IMR-90 (cell line): Measurements from ENCODE around the gene TMEM239. TPM values are rescaled to one million over a fixed set of nuclear protein-coding genes. Genes with fewer than 3 reads are reported as not detected.
A peak's percentile ranks its signal among the peaks of the same experiment; 100 is the strongest.

Experiments used
- ATAC-seq: fragments of 200-7000 bp; cut with Tn5 transposase; 2 replicates; pipeline ENCODE4 v1.9.1; 2020; ENCODE audit warnings: low read depth, mild to moderate bottlenecking, moderate library complexity
- BruUV-seq: library from RNA; stranded (reverse); fragments of 400-500 nt; replicated peaks from 2 replicates; lab custom pipeline; 2021; lab: Mats Ljungman, UMichigan
- CTCF ChIA-PET: fragments of 300-600 bp; formaldehyde crosslinking; extraction: SDS; loops from one replicate; lab custom pipeline; 2021; ENCODE audit warnings: antibody characterized with exemption; lab: Yijun Ruan, JAX
- POLR2A ChIA-PET: fragments of 300-600 bp; sonication (Branson Sonifier 250); formaldehyde crosslinking; loops from one replicate; lab custom pipeline; 2022; ENCODE audit warnings: antibody characterized with exemption; ENCODE audit not compliant: unreplicated experiment; lab: Charles Lee
- DNase-seq: peaks from one replicate; pipeline ENCODE4 v3.0.0; 2013
- H2AFZ ChIP-seq: replicated peaks from 2 replicates; pipeline ENCODE3; 2013; ENCODE audit warnings: low read length, mild to moderate bottlenecking; ENCODE audit not compliant: poor library complexity
- H2AK5ac ChIP-seq: 2 replicates; pipeline ENCODE4 v1.6.1; 2013; ENCODE audit warnings: low read depth, low read length, inconsistent platforms
- H2AK9ac ChIP-seq: replicated peaks from 2 replicates; pipeline ENCODE3; 2013; ENCODE audit warnings: mild to moderate bottlenecking, low read depth, low read length, moderate library complexity; ENCODE audit not compliant: poor library complexity
- H2BK120ac ChIP-seq: 2 replicates; pipeline ENCODE4 v1.6.1; 2013; ENCODE audit warnings: low read depth, low read length, inconsistent platforms
- H2BK15ac ChIP-seq: 3 replicates; pipeline ENCODE4 v1.6.1; 2013; ENCODE audit warnings: low read depth, low read length, inconsistent platforms
- H2BK20ac ChIP-seq: 2 replicates; pipeline ENCODE4 v1.6.1; 2013; ENCODE audit warnings: low read depth, mild to moderate bottlenecking, inconsistent platforms, low read length, moderate library complexity
- H2BK5ac ChIP-seq: 2 replicates; pipeline ENCODE4 v1.6.1; 2013; ENCODE audit warnings: mild to moderate bottlenecking, low read depth, low read length, inconsistent platforms; ENCODE audit not compliant: poor library complexity, severe bottlenecking
- H3K14ac ChIP-seq: replicated peaks from 2 replicates; pipeline ENCODE4 v1.6.1; 2013; ENCODE audit warnings: low read depth, low read length, inconsistent platforms
- H3K18ac ChIP-seq: 2 replicates; pipeline ENCODE4 v1.6.1; 2013; ENCODE audit warnings: low read depth, low read length, control low read depth
- H3K23ac ChIP-seq: 2 replicates; pipeline ENCODE4 v1.6.1; 2013; ENCODE audit warnings: low read depth, low read length, inconsistent platforms
- H3K27ac ChIP-seq: 2 replicates; pipeline ENCODE4 v1.5.1; 2013; ENCODE audit warnings: mild to moderate bottlenecking, control low read depth, low read length; ENCODE audit not compliant: insufficient read depth
- H3K27me3 ChIP-seq: 2 replicates; pipeline ENCODE4 v1.6.1; 2013; ENCODE audit warnings: low read length; ENCODE audit not compliant: control insufficient read depth, insufficient read depth
- H3K36me3 ChIP-seq: 2 replicates; pipeline ENCODE4 v1.6.1; 2013; ENCODE audit warnings: low read length, mixed read lengths; ENCODE audit not compliant: control insufficient read depth, insufficient read depth
- H3K4ac ChIP-seq: 2 replicates; pipeline ENCODE4 v1.6.1; 2013; ENCODE audit warnings: low read depth, low read length, inconsistent platforms
- H3K4me1 ChIP-seq: 2 replicates; pipeline ENCODE4 v1.6.1; 2013; ENCODE audit warnings: low read length, mixed read lengths; ENCODE audit not compliant: control insufficient read depth, insufficient read depth
- H3K4me2 ChIP-seq: 2 replicates; pipeline ENCODE4 v1.6.1; 2013; ENCODE audit warnings: low read depth, mild to moderate bottlenecking, control low read depth, low read length, moderate library complexity
- H3K4me3 ChIP-seq: 2 replicates; pipeline ENCODE4 v1.5.1; 2013; ENCODE audit warnings: low read depth, mild to moderate bottlenecking, control low read depth, low read length, moderate library complexity; ENCODE audit not compliant: insufficient read depth
- H3K56ac ChIP-seq: 2 replicates; pipeline ENCODE4 v1.6.1; 2013; ENCODE audit warnings: low read length, inconsistent platforms; ENCODE audit not compliant: insufficient read depth; ENCODE audit errors: extremely low read depth
- H3K79me1 ChIP-seq, 2 experiments: 2 replicates each; pipeline ENCODE4 v1.6.1; 2013; ENCODE audit warnings: low read length in 2 of 2, inconsistent platforms in 1 of 2, low read depth in 1 of 2
- H3K9ac ChIP-seq: 2 replicates; pipeline ENCODE4 v1.6.1; 2013; ENCODE audit warnings: low read depth, low read length, control low read depth
- H3K9me1 ChIP-seq: 2 replicates; pipeline ENCODE4 v1.6.1; 2013; ENCODE audit warnings: low read length, inconsistent platforms; ENCODE audit not compliant: insufficient read depth
- H3K9me3 ChIP-seq: 2 replicates; pipeline ENCODE4 v1.6.1; 2013; ENCODE audit warnings: low read length; ENCODE audit not compliant: control insufficient read depth, insufficient read depth
- H4K20me1 ChIP-seq: 2 replicates; pipeline ENCODE4 v1.6.1; 2013; ENCODE audit warnings: low read length, inconsistent platforms; ENCODE audit not compliant: insufficient read depth
- H4K5ac ChIP-seq: 2 replicates; pipeline ENCODE4 v1.6.1; 2013; ENCODE audit warnings: mild to moderate bottlenecking, low read depth, low read length, control low read depth
- H4K8ac ChIP-seq, 2 experiments: 2 replicates each; pipeline ENCODE4 v1.6.1; 2013; ENCODE audit warnings: low read depth in 2 of 2, low read length in 2 of 2, control low read depth in 1 of 2, inconsistent platforms in 1 of 2
- H4K91ac ChIP-seq: 2 replicates; pipeline ENCODE4 v1.6.1; 2013; ENCODE audit warnings: low read depth, low read length, inconsistent platforms; ENCODE audit not compliant: insufficient read depth
- BHLHE40 ChIP-seq: fragments of 150-350 bp; IDR thresholded peaks from 2 replicates; pipeline ENCODE4 v1.6.1; 2016; ENCODE audit warnings: mild to moderate bottlenecking, low read depth, low read length
- CEBPB ChIP-seq: IDR thresholded peaks from 2 replicates; pipeline ENCODE4 v1.6.1; 2012; ENCODE audit warnings: low read depth, low read length, improper control_type of control experiment
- CHD1 ChIP-seq: IDR thresholded peaks from 2 replicates; pipeline ENCODE4 v1.6.1; 2012; ENCODE audit warnings: low read depth, low read length, improper control_type of control experiment
- MAFK ChIP-seq: IDR thresholded peaks from 2 replicates; pipeline ENCODE4 v1.6.1; 2012; ENCODE audit warnings: low read depth, low read length, improper control_type of control experiment
- MAZ ChIP-seq: IDR thresholded peaks from 2 replicates; pipeline ENCODE4 v1.6.1; 2012; ENCODE audit warnings: low read depth, mild to moderate bottlenecking, low read length, improper control_type of control experiment, moderate library complexity, borderline replicate concordance
- MXI1 ChIP-seq: IDR thresholded peaks from 2 replicates; pipeline ENCODE4 v1.6.1; 2012; ENCODE audit warnings: low read depth, mild to moderate bottlenecking, low read length, moderate library complexity, borderline replicate concordance
- POLR2A ChIP-seq: IDR thresholded peaks from 2 replicates; pipeline ENCODE4 v1.6.1; 2012; ENCODE audit warnings: mild to moderate bottlenecking, low read depth, low read length
- RAD21 ChIP-seq: IDR thresholded peaks from 2 replicates; pipeline ENCODE4 v1.6.1; 2012; ENCODE audit warnings: low read length, improper control_type of control experiment
- SMC3 ChIP-seq: fragments of 150-350 bp; IDR thresholded peaks from 2 replicates; pipeline ENCODE4 v1.6.1; 2016; ENCODE audit warnings: low read depth, mild to moderate bottlenecking, antibody characterized with exemption, low read length, moderate library complexity
- WGBS, 2 experiments: methylation state at CpG; one replicate each; pipeline versions ENCODE4 v1.1.5 to v1.1.7; 2013; ENCODE audit warnings: missing lambda C conversion rate in 2 of 2; ENCODE audit not compliant: insufficient read length in 1 of 2; ENCODE audit errors: extremely low coverage in 2 of 2; 5-methylcytosine and 5-hydroxymethylcytosine counted together
- dilution Hi-C: fragments of 300-500 bp; cut with HindIII; formaldehyde crosslinking; loops from one replicate; pipeline ENCODE4 v1.14.3; 2018; ENCODE audit warnings: low sequenced_read_pairs; ENCODE audit not compliant: unreplicated experiment
- in situ Hi-C: fragments of 300-500 bp; cut with MboI; formaldehyde crosslinking; loops from 3 replicates; pipeline ENCODE4 v1.14.3; 2019; ENCODE audit warnings: low sequenced_read_pairs, inconsistent platforms, mixed read lengths
- intact Hi-C: fragments of 100-400 bp; cut with micrococcal nuclease; formaldehyde crosslinking; loops from 2 replicates; pipeline ENCODE4 v1.10.0; 2022
- polyA plus RNA-seq, 3 experiments: library from polyadenylated mRNA; depleted of rRNA; stranded (reverse); fragments of >200 nt; gene quantifications; 2 replicates each; pipeline ENCODE4 v1.2.3, GENCODE V29; 2012; ENCODE audit warnings: low replicate concordance in 1 of 3
- total RNA-seq: library from RNA; depleted of rRNA; stranded (reverse); fragments of >200 nt; gene quantifications from 2 replicates; pipeline ENCODE4 v1.2.3, GENCODE V29; 2012
- TF ChIP-seq, protein P1 (sequence below): fragments of 150-350 bp; IDR thresholded peaks from 2 replicates; pipeline ENCODE4 v1.6.1; 2017; ENCODE audit warnings: mild to moderate bottlenecking, antibody characterized with exemption, low read length, low read depth

Gene TMEM239
- total and polyA plus RNA-seq, 2 of the 4 experiments (the other 2 are of a cell fraction), result 0.32 TPM; not detected in 1

DNA sequence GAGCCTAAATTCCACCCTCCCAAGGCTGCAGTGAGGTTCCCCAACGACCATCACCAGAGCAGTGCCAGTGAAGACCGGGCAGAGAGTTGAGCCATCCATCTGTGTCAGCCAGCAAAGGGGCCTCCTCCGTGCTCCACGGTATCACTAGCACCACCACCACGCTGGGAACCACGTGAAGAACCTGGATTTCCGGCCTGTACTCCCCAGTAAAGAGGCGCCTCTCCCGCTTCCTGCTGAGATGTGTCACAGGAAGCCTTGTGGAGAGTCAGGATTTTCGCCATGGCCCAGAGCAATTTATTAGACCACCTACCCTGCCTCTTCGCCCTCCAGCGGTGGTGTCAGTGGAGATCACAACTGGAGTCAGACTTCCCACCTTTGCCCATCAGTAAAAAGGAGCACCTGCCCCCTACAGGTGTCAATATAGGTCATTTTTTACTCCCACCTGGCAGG lies 44.5 kb upstream of the TMEM239 start:
- Histone ChIP-seq H4K20me1 (no peaks in the 10 kb centered on the region), H3K56ac (no peak overlapping the region), H3K4ac (no peak overlapping the region), H3K18ac (no peak overlapping the region), H3K36me3 (no peaks in the 10 kb centered on the region), H3K4me2 (no peak overlapping the region), H4K91ac (no peak overlapping the region), H3K9me3 (peaks cover 6% of the 10 kb centered on the region), H3K23ac (no peak overlapping the region), H3K27me3 (peaks cover 14% of the 10 kb centered on the region), H3K9me1 (no peaks in the 10 kb centered on the region), H3K27ac (no peak overlapping the region), H4K5ac (no peak overlapping the region), H2BK20ac (no peak overlapping the region), H2AK5ac (no peak overlapping the region), H3K9ac (no peak overlapping the region), H2AFZ (peak overlapping the region; percentile 78), H3K4me1 (peaks cover 3% of the 10 kb centered on the region; the same call in 1 of the 2 replicates), H3K14ac (no peak overlapping the region), H2BK5ac (no peak overlapping the region), H3K4me3 (no peak overlapping the region), H2BK15ac (no peak overlapping the region), H2BK120ac (no peak overlapping the region), H2AK9ac (no peak overlapping the region), H4K8ac (no peak overlapping the region), H3K79me1 (no peaks in the 10 kb centered on the region)
- ChIA-PET CTCF (no interaction called here), POLR2A (no interaction called here)
- WGBS, 2 experiments, result no CpG with 5 or more reads among the region's 12 CpGs
- dilution Hi-C loops (no loop called here), in situ Hi-C loops (no loop called here), intact Hi-C loops (no loop called here)
- TF ChIP-seq CEBPB (no peak), RAD21 (no peak), BHLHE40 (no peak), MXI1 (no peak), CHD1 (no peak), MAFK (no peak), SMC3 (no peak), POLR2A (no peak), MAZ (no peak)
- TF ChIP-seq, protein P1, sequence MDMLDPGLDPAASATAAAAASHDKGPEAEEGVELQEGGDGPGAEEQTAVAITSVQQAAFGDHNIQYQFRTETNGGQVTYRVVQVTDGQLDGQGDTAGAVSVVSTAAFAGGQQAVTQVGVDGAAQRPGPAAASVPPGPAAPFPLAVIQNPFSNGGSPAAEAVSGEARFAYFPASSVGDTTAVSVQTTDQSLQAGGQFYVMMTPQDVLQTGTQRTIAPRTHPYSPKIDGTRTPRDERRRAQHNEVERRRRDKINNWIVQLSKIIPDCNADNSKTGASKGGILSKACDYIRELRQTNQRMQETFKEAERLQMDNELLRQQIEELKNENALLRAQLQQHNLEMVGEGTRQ, result no peak
- peak; percentile 18 for DNase-seq
- ATAC-seq, result no peak
- no TSS peak for BruUV-seq
